ENCODE results near the gene PITRM1.

DNA sequence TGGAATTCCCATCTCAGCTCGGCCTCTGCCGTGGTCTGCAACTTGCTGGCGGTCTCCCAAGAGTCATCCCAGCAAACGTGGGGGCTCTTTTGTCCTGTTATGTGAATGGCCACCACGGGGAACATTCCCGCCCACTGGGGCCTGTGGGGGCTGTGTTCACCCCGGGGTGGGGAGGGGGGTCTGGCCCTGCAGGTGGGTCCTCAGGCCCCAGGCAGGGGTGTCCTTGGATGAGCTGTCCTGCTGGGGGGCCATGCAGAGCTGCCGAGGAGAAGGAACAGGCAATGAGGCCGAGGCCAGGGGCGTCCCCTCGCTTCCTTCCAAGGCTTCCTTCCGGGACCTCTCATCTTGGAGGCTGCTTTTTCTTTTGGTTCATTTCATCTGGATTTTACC is 24.4 kb upstream of the PITRM1 start:
- TF ChIP-seq, protein P1, sequence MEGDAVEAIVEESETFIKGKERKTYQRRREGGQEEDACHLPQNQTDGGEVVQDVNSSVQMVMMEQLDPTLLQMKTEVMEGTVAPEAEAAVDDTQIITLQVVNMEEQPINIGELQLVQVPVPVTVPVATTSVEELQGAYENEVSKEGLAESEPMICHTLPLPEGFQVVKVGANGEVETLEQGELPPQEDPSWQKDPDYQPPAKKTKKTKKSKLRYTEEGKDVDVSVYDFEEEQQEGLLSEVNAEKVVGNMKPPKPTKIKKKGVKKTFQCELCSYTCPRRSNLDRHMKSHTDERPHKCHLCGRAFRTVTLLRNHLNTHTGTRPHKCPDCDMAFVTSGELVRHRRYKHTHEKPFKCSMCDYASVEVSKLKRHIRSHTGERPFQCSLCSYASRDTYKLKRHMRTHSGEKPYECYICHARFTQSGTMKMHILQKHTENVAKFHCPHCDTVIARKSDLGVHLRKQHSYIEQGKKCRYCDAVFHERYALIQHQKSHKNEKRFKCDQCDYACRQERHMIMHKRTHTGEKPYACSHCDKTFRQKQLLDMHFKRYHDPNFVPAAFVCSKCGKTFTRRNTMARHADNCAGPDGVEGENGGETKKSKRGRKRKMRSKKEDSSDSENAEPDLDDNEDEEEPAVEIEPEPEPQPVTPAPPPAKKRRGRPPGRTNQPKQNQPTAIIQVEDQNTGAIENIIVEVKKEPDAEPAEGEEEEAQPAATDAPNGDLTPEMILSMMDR (IDR thresholded peaks at IDR 0.05) = no peak
- TF ChIP-seq POLR2A (IDR thresholded peaks at IDR 0.05) (no peak), POLR2AphosphoS5 (IDR thresholded peaks at IDR 0.05) (no peak)
